ENCODE results near the gene LMF1. TPM values are rescaled to one million over a fixed set of nuclear protein-coding genes. Genes with fewer than 3 reads are reported as not detected.

LMF1 gene
- polyA plus RNA-seq, 6 donors from 2014 or later = 8.2 to 19.6 (median 13.2) TPM

GRCh38 chr16:942436-943060, 28.2 kb downstream of the LMF1 start:
- Mint-ChIP-seq H3K4me3 (no peak overlapping the region), H3K4me1 (peaks cover 0 to 8% (median 2%) of the 10 kb centered on the region in 3 donors), H3K27me3 (no peaks in the 10 kb centered on the region), H3K27ac (peak overlapping the region in 1 of 6 donors; percentile 43), H3K9me3 (peaks cover 15 to 39% (median 33%) of the 10 kb centered on the region in 7 donors), H3K36me3 (peaks cover 49 to 50% of the 10 kb centered on the region in 2 donors)
- DNase-seq (no peak), ATAC-seq (ENCODE audit: low read depth in 2 of 2) (no peak)

DNA sequence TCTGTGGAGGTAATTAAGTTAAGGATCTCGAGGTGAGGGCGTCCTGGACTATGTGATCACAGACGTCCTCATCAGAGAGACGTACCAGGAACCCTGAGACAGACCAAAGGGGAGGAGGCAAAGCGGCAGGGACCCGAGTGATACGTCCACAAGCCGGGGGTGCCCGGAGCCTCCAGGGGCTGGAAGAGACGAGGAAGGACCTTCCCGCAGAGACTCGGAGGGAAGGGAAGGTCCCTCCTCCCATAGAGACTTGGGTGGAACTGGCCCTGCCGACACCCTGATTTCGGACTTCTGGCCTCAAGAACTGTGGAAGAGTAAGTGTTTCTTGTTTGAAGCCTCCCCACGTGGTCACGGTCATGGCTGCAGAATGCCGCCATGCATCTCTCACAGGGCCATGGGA, 30.8 kb downstream of the LMF1 start:
- DNase-seq (no peak), ATAC-seq (ENCODE audit: low read depth in 2 of 2) (no peak)
- Mint-ChIP-seq H3K36me3 (peaks cover 36 to 48% of the 10 kb centered on the region in 2 donors), H3K4me1 (peaks cover 0 to 9% (median 2%) of the 10 kb centered on the region in 3 donors), H3K9me3 (peaks cover 15 to 39% (median 33%) of the 10 kb centered on the region in 7 donors), H3K27ac (peak overlapping the region in 1 of 6 donors; percentile 49), H3K4me3 (no peak overlapping the region), H3K27me3 (no peaks in the 10 kb centered on the region)

- Mint-ChIP-seq H3K36me3 (peaks cover 36 to 42% of the 10 kb centered on the region in 2 donors), H3K27me3 (no peaks in the 10 kb centered on the region), H3K4me3 (no peak overlapping the region), H3K27ac (no peak overlapping the region), H3K4me1 (peaks cover 0 to 9% (median 2%) of the 10 kb centered on the region in 3 donors), H3K9me3 (peaks cover 12 to 37% (median 29%) of the 10 kb centered on the region in 7 donors)
- DNase-seq = no peak
- ATAC-seq (ENCODE audit: low read depth in 2 of 2) = no peak
Measured at GRCh38 chr16:939311-939710, 31.5 kb downstream of the LMF1 start.

DNA sequence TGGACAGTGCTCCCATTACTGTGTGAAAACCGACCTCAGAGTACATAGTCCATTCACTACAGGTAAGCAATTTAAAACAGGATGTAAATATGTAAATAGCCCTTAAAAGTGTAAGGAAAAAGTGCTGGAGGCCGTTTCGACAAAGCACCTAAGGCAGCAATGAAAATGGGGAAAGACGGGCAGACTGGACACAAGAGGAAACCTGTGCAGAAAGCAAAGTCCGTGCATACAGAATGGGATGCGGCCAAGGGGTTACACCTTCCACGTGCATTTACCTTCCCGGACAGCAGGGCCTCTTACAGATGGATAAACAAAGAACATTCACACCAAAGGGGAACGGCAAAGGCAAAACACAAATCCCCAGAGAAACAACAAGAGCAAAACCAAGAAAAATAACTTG, 32.0 kb downstream of the LMF1 start:
- Mint-ChIP-seq H3K4me3 (no peak overlapping the region), H3K36me3 (peaks cover 35 to 36% of the 10 kb centered on the region in 2 donors), H3K4me1 (peaks cover 0 to 9% (median 2%) of the 10 kb centered on the region in 3 donors), H3K27ac (no peak overlapping the region), H3K27me3 (no peaks in the 10 kb centered on the region), H3K9me3 (peaks cover 10 to 31% (median 26%) of the 10 kb centered on the region in 7 donors)
- DNase-seq (no peak), ATAC-seq (ENCODE audit: low read depth in 2 of 2) (no peak)

GRCh38 chr16:938136-938535, 32.6 kb downstream of the LMF1 start:
- H3K27me3 Mint-ChIP-seq = no peaks in the 10 kb centered on the region
- DNase-seq = no peak
- no peak overlapping the region for H3K27ac Mint-ChIP-seq
- H3K4me3 Mint-ChIP-seq = no peak overlapping the region
- peaks cover 8 to 29% (median 24%) of the 10 kb centered on the region in 7 donors for H3K9me3 Mint-ChIP-seq
- ATAC-seq (ENCODE audit: low read depth in 2 of 2) = no peak
- H3K36me3 Mint-ChIP-seq = peaks cover 32% of the 10 kb centered on the region in 2 donors
- H3K4me1 Mint-ChIP-seq = peaks cover 0 to 9% (median 2%) of the 10 kb centered on the region in 3 donors

GRCh38 chr16:937723-938122, 33.1 kb downstream of the LMF1 start:
- Mint-ChIP-seq H3K36me3 (peaks cover 30% of the 10 kb centered on the region in 2 donors), H3K27me3 (no peaks in the 10 kb centered on the region), H3K4me1 (peaks cover 0 to 12% (median 2%) of the 10 kb centered on the region in 3 donors), H3K9me3 (peaks cover 6 to 27% (median 22%) of the 10 kb centered on the region in 7 donors), H3K4me3 (no peak overlapping the region), H3K27ac (no peak overlapping the region)
- ATAC-seq (ENCODE audit: low read depth in 2 of 2) (no peak), DNase-seq (no peak)

DNA sequence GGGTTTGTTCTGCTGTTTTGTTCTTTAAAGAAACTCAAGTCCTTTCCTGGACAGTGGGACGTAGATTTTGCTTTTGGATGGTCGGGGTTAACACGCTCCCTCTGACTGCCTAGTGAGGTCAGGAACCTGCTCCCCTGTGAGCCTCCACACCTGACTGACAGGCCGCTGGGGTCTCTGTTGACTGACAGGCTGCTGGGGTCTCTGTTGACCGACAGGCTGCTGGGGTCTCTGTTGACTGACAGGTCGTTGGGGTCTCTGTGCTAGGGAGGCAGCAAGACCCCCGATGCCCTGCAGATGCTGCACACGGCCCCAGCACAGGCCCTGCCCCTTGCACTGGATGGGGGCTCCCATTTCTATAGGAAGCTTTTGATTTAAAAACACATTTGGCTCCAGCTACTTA, 33.5 kb downstream of the LMF1 start:
- H3K27ac Mint-ChIP-seq = no peak overlapping the region
- H3K9me3 Mint-ChIP-seq = peaks cover 2 to 23% (median 18%) of the 10 kb centered on the region in 7 donors
- peaks cover 0 to 12% (median 2%) of the 10 kb centered on the region in 3 donors for H3K4me1 Mint-ChIP-seq
- no peak overlapping the region for H3K4me3 Mint-ChIP-seq
- no peak for DNase-seq
- peaks cover 26% of the 10 kb centered on the region in 2 donors for H3K36me3 Mint-ChIP-seq
- H3K27me3 Mint-ChIP-seq = no peaks in the 10 kb centered on the region
- no peak for ATAC-seq (ENCODE audit: low read depth in 2 of 2)

DNA sequence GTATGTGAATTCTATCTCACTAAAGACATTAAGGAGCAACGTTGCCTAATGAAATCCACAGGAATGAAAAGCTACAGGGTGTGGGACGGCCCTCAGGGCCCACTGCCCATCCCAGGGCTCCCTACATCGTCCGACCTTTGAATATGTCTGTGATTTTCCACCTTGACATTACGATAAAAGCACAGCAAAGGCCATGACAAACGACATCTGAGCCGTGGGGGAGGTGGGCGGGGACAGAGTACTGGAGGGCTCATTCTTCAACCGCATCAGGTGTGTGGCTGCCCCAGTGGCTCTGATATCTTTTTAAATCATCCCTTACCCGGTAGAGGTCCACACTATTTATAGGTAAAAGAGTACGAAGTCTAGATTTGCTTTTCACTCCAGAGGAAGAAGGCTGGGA, 35.1 kb downstream of the LMF1 start:
- H3K27me3 Mint-ChIP-seq = no peaks in the 10 kb centered on the region
- peaks cover 0 to 12% (median 2%) of the 10 kb centered on the region in 3 donors for H3K4me1 Mint-ChIP-seq
- peaks cover 0 to 7% (median 2%) of the 10 kb centered on the region in 7 donors for H3K9me3 Mint-ChIP-seq
- no peak for ATAC-seq (ENCODE audit: low read depth in 2 of 2)
- H3K27ac Mint-ChIP-seq = no peak overlapping the region
- H3K4me3 Mint-ChIP-seq = no peak overlapping the region
- peaks cover 9 to 16% of the 10 kb centered on the region in 2 donors for H3K36me3 Mint-ChIP-seq
- DNase-seq = no peak

- H3K9me3 Mint-ChIP-seq = peaks cover 0 to 2% (median 0%) of the 10 kb centered on the region in 7 donors
- ATAC-seq (ENCODE audit: low read depth in 2 of 2) (no peak), DNase-seq (no peak)
- H3K36me3 Mint-ChIP-seq = peaks cover 6 to 14% of the 10 kb centered on the region in 2 donors
- no peak overlapping the region for H3K27ac Mint-ChIP-seq
- H3K4me1 Mint-ChIP-seq = peaks cover 0 to 12% (median 2%) of the 10 kb centered on the region in 3 donors
- H3K27me3 Mint-ChIP-seq = no peaks in the 10 kb centered on the region
- no peak overlapping the region for H3K4me3 Mint-ChIP-seq
Measured at GRCh38 chr16:934178-934577, 36.6 kb downstream of the LMF1 start.

DNA sequence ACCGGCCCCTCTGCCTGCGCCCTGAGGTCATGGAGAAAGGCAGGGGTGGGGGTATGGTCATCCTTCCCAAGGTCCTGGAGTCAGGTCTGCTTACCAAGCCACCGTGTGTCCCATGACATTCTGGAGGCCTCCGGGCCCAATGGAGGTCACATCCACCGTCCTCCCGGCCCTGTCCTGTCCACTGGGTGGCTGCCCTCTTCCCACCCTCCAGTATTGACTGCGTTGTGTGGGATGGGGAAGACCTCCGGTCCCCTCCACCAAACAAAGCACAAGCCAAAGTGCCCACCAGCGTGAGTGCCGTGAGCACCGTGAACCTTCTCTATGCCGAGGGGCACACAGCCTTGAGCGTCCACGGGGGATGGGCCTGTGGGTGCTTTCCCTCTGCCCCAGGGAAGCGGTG, 37.2 kb downstream of the LMF1 start:
- no peak overlapping the region for H3K27ac Mint-ChIP-seq
- peaks cover 2 to 10% of the 10 kb centered on the region in 2 donors for H3K36me3 Mint-ChIP-seq
- H3K4me1 Mint-ChIP-seq = peaks cover 0 to 12% (median 2%) of the 10 kb centered on the region in 3 donors
- H3K27me3 Mint-ChIP-seq = no peaks in the 10 kb centered on the region
- peaks cover 0 to under 1% (median 0%) of the 10 kb centered on the region in 7 donors for H3K9me3 Mint-ChIP-seq
- no peak overlapping the region for H3K4me3 Mint-ChIP-seq
- ATAC-seq (ENCODE audit: low read depth in 2 of 2) = no peak
- DNase-seq = no peak

GRCh38 chr16:932831-933330, 37.9 kb downstream of the LMF1 start:
- ATAC-seq (ENCODE audit: low read depth in 2 of 2) (no peak), DNase-seq (no peak)
- no peaks in the 10 kb centered on the region for H3K9me3 Mint-ChIP-seq
- no peaks in the 10 kb centered on the region for H3K27me3 Mint-ChIP-seq
- peak overlapping the region in 1 of 8 donors; percentile 1 for H3K4me3 Mint-ChIP-seq
- H3K36me3 Mint-ChIP-seq = peaks cover 0 to 9% of the 10 kb centered on the region in 2 donors
- H3K27ac Mint-ChIP-seq = no peak overlapping the region
- peaks cover 0 to 8% (median 0%) of the 10 kb centered on the region in 3 donors for H3K4me1 Mint-ChIP-seq

DNA sequence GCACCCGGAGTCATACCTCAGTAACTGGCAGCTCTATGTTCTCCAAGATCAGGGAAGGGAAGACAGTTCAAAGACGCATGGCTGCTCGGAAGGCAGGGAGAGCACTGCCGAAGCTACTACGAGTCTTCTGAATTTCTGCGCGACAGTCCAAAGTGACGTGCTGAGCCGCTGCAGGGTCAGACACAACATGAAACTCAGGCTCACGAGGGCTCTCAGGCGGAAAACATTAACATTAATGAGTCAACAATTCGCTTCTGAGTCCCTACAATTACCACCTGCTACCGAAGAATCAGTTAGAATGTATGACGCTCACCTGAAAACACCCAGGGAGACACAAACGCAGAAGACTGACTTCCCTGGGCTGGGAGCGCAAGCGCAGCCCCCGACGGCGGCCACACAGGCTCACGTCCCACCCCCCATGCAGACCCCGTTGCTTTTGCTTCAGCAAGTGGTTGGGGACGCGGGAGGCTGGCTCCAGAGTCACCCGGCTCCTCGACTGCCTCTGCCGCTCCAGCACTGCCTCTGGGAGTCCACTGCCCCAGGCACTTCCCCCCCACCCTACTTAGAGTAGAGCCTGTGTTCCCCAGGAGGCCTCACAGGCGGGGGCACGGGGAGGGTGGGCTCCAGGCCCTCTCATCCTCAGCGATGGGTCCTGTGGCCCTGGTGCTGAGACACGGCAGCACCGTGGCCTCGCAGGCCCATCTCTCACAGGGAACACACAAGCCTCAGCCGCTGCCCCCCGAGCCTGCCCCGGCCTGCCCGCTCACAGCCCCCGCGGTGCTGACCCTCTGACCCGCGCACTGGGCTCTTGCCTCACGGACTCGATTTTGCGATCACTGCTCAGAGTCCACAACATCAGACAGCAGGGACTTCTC, 38.9 kb downstream of the LMF1 start:
- Mint-ChIP-seq H3K9me3 (no peaks in the 10 kb centered on the region), H3K36me3 (peaks cover 0 to 9% of the 10 kb centered on the region in 2 donors), H3K27ac (no peak overlapping the region), H3K4me1 (peaks cover 0 to 4% (median 0%) of the 10 kb centered on the region in 3 donors), H3K4me3 (no peak overlapping the region), H3K27me3 (no peaks in the 10 kb centered on the region)
- DNase-seq (no peak), ATAC-seq (ENCODE audit: low read depth in 2 of 2) (no peak)

DNA sequence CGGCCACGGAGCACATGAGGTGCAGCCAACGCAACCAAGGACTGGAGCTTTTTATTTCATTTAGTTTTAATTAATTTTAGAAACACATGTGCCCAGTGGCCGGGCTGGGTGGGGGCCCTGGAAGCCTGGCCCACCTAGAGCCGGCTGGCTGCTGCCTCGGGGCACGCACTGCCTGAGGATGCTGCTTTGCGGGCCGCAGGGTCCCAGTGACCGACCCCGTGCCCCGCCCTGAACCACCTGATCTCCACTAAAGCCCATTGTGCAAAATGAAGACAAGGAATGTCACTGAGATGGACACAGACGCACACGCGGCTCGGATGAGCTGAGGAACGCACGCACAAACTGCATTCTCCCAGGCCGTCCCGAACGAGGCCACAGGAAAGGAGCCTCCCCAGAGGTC, 39.6 kb downstream of the LMF1 start:
- Mint-ChIP-seq H3K4me1 (peaks cover 0 to 4% (median 3%) of the 10 kb centered on the region in 3 donors), H3K27ac (peak overlapping the region in 1 of 6 donors; percentile 42), H3K9me3 (peaks cover 0 to 3% (median 2%) of the 10 kb centered on the region in 7 donors), H3K27me3 (no peaks in the 10 kb centered on the region), H3K4me3 (no peak overlapping the region), H3K36me3 (peaks cover 5 to 11% of the 10 kb centered on the region in 2 donors)
- ATAC-seq (ENCODE audit: low read depth in 2 of 2) (no peak), DNase-seq (no peak)
